Fibroblast of skin of abdomen (primary cell): ENCODE data around the gene PAGE4.

ENCODE experiments used
- DNase-seq: peaks from one replicate; pipeline ENCODE4 v3.0.0-alpha.2; 2013

Gene PAGE4

GRCh38 chrX:49876750-49877149 lies 47.6 kb downstream of the PAGE4 start:
- peak; percentile 6 for DNase-seq

- DNase-seq, result no peak
These were observed 48.4 kb downstream of the PAGE4 start for GRCh38 chrX:49877397-49878101.

GRCh38 chrX:49878128-49878833 lies 49.2 kb downstream of the PAGE4 start:
- no peak for DNase-seq

GRCh38 chrX:49878834-49879655 lies 49.9 kb downstream of the PAGE4 start, which contains the start of gene USP27X:
Gene USP27X (plus strand): TSS chrX:49879484. CDS start chrX:49880308, 824 bp downstream.
- DNase-seq, result peak; percentile 86

GRCh38 chrX:49879656-49880277 lies 50.7 kb downstream of the PAGE4 start:
- DNase-seq, result peak; percentile 6

- DNase-seq, result no peak
These were observed 51.6 kb downstream of the PAGE4 start for GRCh38 chrX:49880668-49881067.
